IPS-NIHi11 (cell line): ENCODE results near the gene PTPN14.

Experiments used
- DNase-seq: peaks from one replicate; pipeline ENCODE4 v3.0.0; 2012; ENCODE audit warnings: mixed read lengths, low spot score

The PTPN14 gene

DNA sequence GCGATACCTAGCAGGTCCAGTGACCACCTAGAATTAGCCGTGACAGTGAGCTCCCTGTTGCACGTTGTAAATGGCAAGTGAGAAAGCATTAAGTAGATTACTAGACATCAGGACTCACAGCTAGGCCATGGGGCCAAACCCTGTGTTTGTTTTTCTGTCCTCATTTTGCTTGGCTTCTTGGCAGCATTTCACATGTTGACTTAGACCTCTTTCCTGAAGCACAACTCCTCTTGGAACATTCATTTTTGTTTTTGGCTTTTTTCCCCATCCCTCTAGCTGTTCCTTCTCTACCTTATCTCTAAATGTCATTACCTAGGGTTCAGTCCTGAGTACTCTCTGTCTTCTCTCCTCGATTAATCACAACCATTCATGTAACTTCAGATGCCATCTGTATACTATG lies 16.9 kb upstream of the PTPN14 start:
- no peak for DNase-seq

- no peak for DNase-seq
Observed at GRCh38 chr1:214567481-214567980, 16.1 kb upstream of the PTPN14 start.

GRCh38 chr1:214566158-214567104 lies 15.0 kb upstream of the PTPN14 start:
- DNase-seq = no peak

GRCh38 chr1:214565310-214565709 lies 13.9 kb upstream of the PTPN14 start:
- DNase-seq = no peak

DNA sequence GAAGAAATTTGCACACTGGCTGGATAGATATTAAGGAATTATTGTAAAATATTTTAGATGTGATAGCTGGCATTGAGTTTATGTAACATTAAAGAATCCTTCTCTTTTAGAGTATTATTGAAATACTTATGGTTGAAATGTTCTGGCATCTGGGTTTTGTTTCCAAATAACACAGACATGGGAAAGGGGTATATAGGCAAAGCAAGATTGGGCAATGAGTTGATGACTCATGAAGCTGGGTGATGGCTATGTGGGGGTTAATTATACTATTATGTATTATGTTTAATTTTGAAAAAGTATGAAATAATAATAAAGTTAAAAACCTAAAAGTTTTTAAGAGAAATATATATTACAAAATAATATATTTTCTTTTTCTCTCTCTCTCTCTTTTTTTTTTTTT lies 12.5 kb upstream of the PTPN14 start:
- no peak for DNase-seq

DNA sequence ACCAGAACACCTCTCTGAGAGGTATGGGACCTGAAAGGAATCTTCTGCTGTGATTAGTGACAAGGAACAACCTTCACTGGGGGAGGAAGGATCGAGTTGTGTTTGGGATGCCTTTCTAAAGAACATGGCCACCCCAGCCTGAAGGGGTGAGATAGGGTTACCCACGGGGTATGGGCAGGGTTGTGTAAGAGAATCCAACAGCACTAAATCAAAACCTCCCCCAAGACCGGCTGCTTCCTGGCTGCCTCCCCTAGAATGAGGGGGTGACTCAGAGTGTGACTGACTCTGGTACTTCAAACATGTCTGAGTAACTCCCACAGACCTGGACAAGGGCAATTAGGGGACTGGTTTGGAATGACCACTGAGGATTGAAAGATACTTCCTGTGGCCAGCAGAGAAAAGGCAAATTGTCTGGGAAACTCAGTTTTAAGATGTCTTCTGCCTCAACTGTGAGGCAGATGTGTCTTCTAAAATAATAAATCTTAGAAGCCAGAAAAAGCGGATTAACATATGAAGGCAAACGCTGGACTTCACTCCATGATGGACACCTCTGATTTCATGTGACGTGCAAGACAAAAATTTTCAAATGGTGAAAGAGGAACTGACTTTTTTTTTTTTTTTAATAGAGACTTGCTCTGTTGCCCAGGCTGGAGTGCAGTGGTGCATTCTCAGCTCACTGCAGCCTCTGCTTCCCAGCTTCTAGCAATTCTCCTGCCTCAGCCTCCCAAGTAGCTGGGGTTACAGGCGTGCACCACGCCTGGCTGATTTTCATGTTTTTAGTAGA lies 6.7 kb upstream of the PTPN14 start:
- DNase-seq = no peak

- no peak for DNase-seq
Observed at GRCh38 chr1:214553142-214553710, 1.8 kb upstream of the PTPN14 start.

DNA sequence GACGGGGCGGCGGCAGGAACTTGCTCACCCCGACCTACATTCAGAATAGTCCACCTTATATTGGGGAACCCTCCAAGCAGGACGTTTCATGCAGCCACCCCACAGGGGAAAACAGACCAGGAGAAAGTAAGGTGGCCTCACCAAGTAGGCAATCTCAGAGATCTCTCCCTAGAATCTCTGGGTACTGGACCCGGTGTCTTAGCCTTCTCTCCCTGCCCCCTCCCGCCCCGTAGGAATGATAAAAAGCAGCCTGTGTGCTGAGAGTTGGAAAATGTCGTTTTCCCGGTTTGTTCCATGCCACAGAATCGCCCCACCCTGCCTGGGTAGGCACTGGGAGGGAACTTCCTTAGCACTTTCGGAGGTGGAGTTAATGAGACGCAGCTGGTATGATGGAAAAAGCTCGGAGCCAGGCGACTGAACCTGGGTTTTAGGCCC lies 789 bp upstream of the PTPN14 start:
- DNase-seq = peak; percentile 78

DNA sequence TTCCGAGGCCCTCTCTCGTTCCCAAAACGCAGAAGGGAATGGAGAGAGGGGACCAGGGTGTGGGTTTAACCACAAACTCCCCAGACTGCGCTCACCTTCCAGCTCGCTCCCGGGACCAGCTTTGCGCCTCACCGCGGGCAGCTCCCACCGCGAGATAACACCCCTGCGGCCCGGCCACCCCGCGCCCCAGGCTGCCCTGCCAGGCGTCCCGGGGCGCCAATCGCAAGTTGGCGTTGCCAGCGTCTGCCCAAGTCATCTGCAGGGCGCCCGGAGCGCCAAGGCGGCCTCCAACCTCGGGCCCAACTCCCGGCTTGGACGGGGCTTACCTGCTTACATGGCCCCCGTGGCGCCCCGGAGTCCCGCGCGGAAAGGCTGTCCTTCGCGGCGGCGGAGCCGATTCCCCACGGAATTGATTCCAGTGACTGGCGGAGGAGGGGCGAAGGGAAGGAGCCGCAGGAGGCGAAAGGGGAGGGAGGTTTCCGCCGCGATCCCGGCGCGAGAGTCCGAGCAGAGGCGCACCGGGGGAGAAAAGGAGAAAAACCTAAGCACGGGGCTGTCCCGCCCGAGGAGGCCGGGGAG lies 456 bp downstream of the PTPN14 start:
- peak; percentile 38 for DNase-seq

GRCh38 chr1:214550013-214550856 lies 1.2 kb downstream of the PTPN14 start:
- DNase-seq = no peak

DNA sequence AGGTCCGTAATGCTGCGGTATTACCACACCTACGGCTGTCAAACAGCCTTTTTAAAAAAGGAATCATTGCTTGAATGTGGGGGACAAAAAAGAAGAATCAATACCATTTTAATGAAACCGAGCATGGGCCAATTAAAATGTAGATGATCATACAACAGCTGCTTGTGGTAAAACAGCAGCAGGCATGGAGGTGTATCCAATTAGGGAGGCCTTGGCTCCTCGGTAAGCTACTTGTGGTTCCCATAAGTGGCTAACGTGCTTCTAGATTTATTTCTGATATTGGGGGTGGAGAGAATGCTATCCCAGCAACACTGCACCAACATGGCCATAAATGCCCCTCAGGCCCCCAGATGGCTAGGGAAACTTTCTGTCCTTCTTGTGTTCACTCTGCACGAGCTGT lies 1.8 kb downstream of the PTPN14 start:
- DNase-seq = no peak

DNA sequence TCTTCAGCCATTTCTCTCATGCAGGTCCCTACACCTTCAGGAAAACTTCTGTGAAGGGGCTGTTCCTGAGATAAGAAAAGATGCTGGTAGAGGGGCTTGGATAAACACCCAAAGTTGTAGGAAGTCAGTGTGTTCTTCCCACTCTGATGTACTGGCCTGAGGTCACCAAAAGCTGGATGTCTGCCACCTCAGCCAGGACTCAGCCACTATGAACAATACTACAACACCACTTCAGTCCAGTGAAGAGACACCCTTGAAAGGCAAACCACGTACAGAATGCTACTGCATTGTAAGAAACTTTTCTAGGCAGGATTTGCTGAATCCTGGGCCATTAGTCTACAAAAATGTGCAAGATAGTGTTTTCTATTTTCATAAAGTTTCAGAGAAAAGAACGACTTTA lies 2.4 kb downstream of the PTPN14 start:
- no peak for DNase-seq

DNA sequence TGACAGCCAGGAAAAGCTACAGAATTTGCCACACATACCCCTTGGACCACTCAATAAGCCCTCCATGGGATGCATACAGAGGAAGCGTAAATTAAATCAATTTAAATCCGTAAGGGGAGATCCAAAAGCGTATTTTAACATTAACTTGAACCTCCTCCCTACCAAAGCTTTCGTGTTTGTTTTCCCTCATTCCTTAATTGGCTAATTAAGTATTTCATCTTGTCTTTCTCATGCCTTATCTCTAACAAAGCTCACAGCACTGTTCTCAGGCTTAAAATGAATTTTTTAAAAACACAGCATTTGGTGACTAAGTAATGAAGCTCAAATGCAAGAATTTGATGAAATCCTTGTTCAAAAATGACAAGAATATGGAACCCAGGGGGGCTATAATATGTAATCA lies 3.1 kb downstream of the PTPN14 start:
- no peak for DNase-seq

DNA sequence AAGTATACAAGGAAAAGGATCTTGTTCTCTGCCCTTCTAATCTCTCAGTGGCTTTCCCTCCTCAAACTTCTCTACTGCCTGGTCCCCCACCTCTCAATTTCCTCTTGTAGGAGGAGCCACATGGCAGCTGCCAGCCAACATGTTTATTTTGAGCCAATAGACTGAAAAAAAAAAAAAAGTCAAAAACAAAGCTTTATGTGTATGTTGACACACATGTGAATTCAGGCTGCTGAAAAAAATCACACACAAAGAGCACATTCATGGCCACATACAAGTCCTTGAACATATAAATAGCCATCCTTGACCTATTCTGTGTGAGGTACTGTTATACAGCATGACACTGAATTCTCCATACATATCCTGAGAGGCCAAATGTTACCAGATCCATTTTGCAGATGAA lies 3.7 kb downstream of the PTPN14 start:
- DNase-seq = no peak

- DNase-seq = no peak
Observed at GRCh38 chr1:214546886-214547641, 4.3 kb downstream of the PTPN14 start.

DNA sequence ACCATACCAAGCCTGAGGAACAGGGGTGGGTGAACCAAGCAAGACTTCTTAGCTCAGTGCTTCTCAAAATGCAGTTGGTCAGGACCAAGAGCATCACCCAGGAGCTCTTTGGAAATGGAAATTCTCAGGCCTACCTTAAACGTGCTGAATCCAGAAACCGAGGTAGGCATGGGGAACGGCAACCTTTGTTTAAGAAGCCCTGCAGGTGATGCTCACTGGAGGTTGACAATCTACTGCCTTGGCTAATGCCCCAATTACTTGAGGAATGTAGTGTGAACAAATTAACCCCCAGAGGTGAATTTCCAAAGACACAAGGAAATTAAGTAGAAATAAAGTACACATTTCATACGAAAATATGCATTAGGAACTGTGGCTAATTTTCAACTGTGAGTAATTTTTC lies 5.3 kb downstream of the PTPN14 start:
- no peak for DNase-seq

DNA sequence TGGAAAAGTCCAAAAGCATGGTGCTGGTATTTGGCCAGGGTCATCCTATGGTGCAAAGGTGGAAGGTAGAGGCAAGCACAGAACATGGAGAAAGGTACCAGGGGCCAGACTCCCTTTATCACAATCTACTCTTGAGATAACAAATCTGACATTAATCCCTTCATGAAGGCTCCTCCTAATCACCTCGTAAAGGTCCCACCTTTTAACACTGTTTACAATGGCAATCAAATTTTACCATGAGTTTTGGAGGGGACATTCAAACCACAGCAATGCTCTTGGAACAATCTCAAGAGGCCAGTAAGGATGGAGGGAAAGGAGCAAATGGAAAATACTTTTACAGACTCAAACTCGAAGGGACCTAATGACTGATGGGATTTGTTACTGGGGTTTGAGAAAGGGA lies 6.1 kb downstream of the PTPN14 start:
- no peak for DNase-seq

- DNase-seq = no peak
Observed at GRCh38 chr1:214544791-214545190, 6.6 kb downstream of the PTPN14 start.

- DNase-seq = no peak
Observed at GRCh38 chr1:214542275-214543199, 8.9 kb downstream of the PTPN14 start.
